CD8-positive, alpha-beta memory T cell (primary cell): ENCODE measurements around the gene NDUFB10. TPM values are rescaled to one million over a fixed set of nuclear protein-coding genes. Genes with fewer than 3 reads are reported as not detected.
A peak's percentile ranks its signal among the peaks of the same experiment; 100 is the strongest.

ENCODE experiments used
- CTCF ChIA-PET: fragments of 350-600 bp; sonication (Branson Sonifier 250); formaldehyde crosslinking; loops from one replicate; lab custom pipeline; 2021; ENCODE audit warnings: antibody characterized with exemption; lab: Charles Lee
- POLR2A ChIA-PET: fragments of 350-600 bp; sonication (Branson Sonifier 250); formaldehyde crosslinking; loops from one replicate; lab custom pipeline; 2021; ENCODE audit warnings: antibody characterized with exemption; lab: Charles Lee
- DNase-seq, 5 donors: peaks; one replicate each; pipeline versions ENCODE4 v3.0.0 to v3.0.0-alpha.2; 2020 to 2022; ENCODE audit warnings: mixed read lengths in 1 of 5
- H3K27ac ChIP-seq: one replicate; pipeline ENCODE4 v1.7.0; 2013; ENCODE audit warnings: low read depth, mild to moderate bottlenecking, low read length, moderate library complexity
- H3K27me3 ChIP-seq: 2 replicates; pipeline ENCODE4 v1.7.0; 2013; ENCODE audit warnings: low read length, mild to moderate bottlenecking; ENCODE audit not compliant: insufficient read depth, poor library complexity, severe bottlenecking
- H3K36me3 ChIP-seq: 2 replicates; pipeline ENCODE4 v1.7.0; 2013; ENCODE audit warnings: mild to moderate bottlenecking, low read length, moderate library complexity; ENCODE audit not compliant: insufficient read depth
- H3K4me1 ChIP-seq: 2 replicates; pipeline ENCODE4 v1.7.0; 2013; ENCODE audit warnings: mild to moderate bottlenecking, low read length, moderate library complexity; ENCODE audit not compliant: insufficient read depth
- H3K4me3 ChIP-seq: 2 replicates; pipeline ENCODE4 v1.7.0; 2013; ENCODE audit warnings: mild to moderate bottlenecking, low read length
- H3K9me3 ChIP-seq: 2 replicates; pipeline ENCODE4 v1.7.0; 2013; ENCODE audit warnings: mild to moderate bottlenecking, low read length
- H3K27ac Mint-ChIP-seq, 8 donors: one replicate each; pipeline ENCODE4 v1.8.0; 2020 to 2021; ENCODE audit warnings: mixed read lengths in 8 of 8, mild to moderate bottlenecking in 6 of 8, inconsistent platforms in 3 of 8, moderate library complexity in 3 of 8
- H3K27me3 Mint-ChIP-seq, 2 donors: one replicate each; pipeline ENCODE4 v1.8.0; 2020 to 2021; ENCODE audit warnings: mixed read lengths in 2 of 2, mild to moderate bottlenecking in 1 of 2, moderate library complexity in 1 of 2
- H3K36me3 Mint-ChIP-seq, 3 donors: one replicate each; pipeline ENCODE4 v1.8.0; 2020 to 2021; ENCODE audit warnings: mixed read lengths in 3 of 3, inconsistent platforms in 1 of 3, mild to moderate bottlenecking in 1 of 3
- H3K4me1 Mint-ChIP-seq, 3 donors: one replicate each; pipeline ENCODE4 v1.8.0; 2020 to 2021; ENCODE audit warnings: mixed read lengths in 3 of 3, inconsistent platforms in 1 of 3, mild to moderate bottlenecking in 1 of 3
- H3K4me3 Mint-ChIP-seq, 7 donors: one replicate each; pipeline ENCODE4 v1.8.0; 2020 to 2021; ENCODE audit warnings: mixed read lengths in 7 of 7, mild to moderate bottlenecking in 6 of 7, moderate library complexity in 4 of 7, inconsistent platforms in 2 of 7
- H3K9me3 Mint-ChIP-seq, 5 donors: one replicate each; pipeline ENCODE4 v1.8.0; 2020 to 2022; ENCODE audit warnings: mixed read lengths in 5 of 5, mild to moderate bottlenecking in 3 of 5, moderate library complexity in 2 of 5, inconsistent platforms in 1 of 5
- polyA plus RNA-seq: library from polyadenylated mRNA; unstranded; fragments of 300-500 nt; fragmentation: Illumina TruSeq; gene quantifications from one replicate; pipeline ENCODE4 v1.2.3, GENCODE V29; 2021
- total RNA-seq, 2 experiments: library from RNA; stranded (reverse); gene quantifications; one replicate each; pipeline ENCODE4 v1.2.3, GENCODE V29; 2021

Gene NDUFB10
- total and polyA plus RNA-seq, 3 experiments from 2014 or later: 150 to 236 (median 152) TPM

DNA sequence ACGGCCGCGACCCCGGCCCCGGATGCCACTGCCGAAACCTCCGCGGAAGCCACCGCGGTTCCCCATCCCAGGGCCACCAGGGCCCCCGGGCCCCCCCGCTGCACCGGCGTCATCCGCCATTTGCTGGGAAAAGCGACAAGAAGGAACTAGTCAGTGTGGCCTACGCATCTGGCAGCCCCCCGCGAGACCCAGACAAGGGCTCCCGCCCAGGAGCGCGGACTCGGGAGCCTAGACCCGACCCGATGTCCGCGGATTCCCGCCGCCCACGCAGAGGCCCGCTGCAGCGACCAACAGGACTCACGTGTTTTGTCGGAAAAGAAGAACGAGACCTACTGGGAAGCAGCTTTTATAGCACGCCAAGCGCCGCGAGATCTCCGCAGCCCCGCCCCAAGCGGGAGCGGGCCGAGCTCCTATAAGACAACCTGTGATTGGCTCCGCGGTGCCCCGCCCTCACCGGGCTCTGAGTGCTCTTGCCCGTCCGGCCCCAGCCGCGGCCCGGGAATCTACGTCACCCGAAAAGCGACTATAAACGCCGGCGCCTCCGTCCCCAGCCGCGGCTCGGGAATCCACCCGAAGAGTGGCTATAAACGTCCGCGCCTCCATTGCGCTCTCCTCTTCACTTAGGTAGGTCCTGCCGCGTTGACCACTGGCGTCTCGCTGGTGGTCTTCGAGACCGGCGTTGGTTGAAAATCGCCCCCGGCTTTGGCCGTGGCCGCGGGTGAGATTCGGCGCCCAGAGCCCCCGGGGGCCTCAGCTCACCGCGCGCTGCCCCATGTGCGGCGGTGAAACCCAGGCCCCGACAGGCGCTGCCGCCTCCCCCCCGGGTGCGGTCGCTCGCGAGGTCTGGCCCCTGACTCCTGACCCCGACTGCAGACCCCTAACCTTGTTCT lies 5.4 kb downstream of the NDUFB10 start, which contains the start of gene RPS2:
RPS2 (minus strand) TSS at position 321 of the 890 bp plus-strand sequence; CDS start at position 120, 201 bp downstream.
- Mint-ChIP-seq H3K4me3 (peak within 1 kb of the TSS; percentile 85 to 99 (median 94)), H3K27me3 (peaks cover 0 to 1% of the 10 kb centered on the region in 2 donors), H3K9me3 (no peaks in the 10 kb centered on the region), H3K27ac (peak within 1 kb of the TSS; percentile 95 to 99 (median 98)), H3K36me3 (peaks cover 0 to 50% (median 8%) of the 10 kb centered on the region in 3 donors), H3K4me1 (peaks cover 43 to 52% (median 50%) of the 10 kb centered on the region in 3 donors)
- peak within 1 kb of the TSS; percentile 86 for H3K4me3 ChIP-seq
- peak; percentile 96 to 100 (median 98) for DNase-seq
- peaks cover 24% of the 10 kb centered on the region for H3K36me3 ChIP-seq
- H3K9me3 ChIP-seq: no peaks in the 10 kb centered on the region
- H3K27me3 ChIP-seq: no peaks in the 10 kb centered on the region
- H3K27ac ChIP-seq: peak within 1 kb of the TSS; percentile 93
- POLR2A ChIA-PET: interaction anchor here (0.6 to 3.2 kb wide), 24 partner anchors 9 to 788 kb away, joined by 3 to 35 read pairs (median 4); partner anchors contain the start of genes GFER, MLST8, MSRB1 and NUBP2
- CTCF ChIA-PET: interaction anchor here (0.6 to 2.9 kb wide), 6 partner anchors 18 to 190 kb away, joined by 3 to 8 read pairs (median 4); partner anchors contain the start of genes NUBP2, SPSB3 and TRAF7
- peaks cover 50% of the 10 kb centered on the region for H3K4me1 ChIP-seq

DNA sequence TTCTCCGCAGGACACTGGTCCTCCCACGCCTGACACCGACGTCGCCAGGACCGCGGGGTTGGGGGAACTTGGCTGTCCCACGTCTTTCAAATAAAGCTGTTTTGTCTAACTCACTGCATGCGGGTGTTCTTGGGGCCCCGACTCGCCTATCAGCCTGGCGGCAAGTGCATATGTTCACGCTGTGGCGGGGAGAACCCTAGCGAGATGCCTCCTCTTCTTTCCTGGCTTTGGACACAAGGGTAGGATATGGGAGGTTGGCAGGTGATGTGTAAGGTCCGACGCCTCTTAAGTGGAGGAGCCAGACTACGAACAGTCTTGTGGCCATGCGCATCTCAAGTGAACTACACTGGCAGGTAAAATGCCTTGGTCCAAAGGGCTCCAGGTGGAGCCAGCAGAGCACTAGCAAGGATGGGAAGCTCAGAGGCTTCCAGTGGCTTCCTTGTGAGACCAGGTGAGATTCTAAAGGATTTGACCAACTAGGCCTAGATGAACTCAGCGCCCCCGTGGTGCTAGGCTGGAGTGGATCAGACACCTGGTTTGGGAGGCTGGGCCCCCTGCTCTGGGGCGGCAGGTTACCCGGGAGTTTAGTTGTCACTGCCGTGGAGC lies 6.2 kb downstream of the NDUFB10 start:
- ChIA-PET CTCF (interaction anchor here (0.6 to 2.9 kb wide), 6 partner anchors 17 to 190 kb away, joined by 3 to 8 read pairs (median 4); partner anchors contain the start of genes NUBP2, SPSB3 and TRAF7), POLR2A (interaction anchor here (1.0 to 3.2 kb wide), 13 partner anchors 8 to 545 kb away, joined by 3 to 35 read pairs (median 6); partner anchors contain the start of genes GFER, MSRB1, NUBP2 and SPSB3)
- no peaks in the 10 kb centered on the region for H3K9me3 ChIP-seq
- H3K4me1 ChIP-seq: peaks cover 43% of the 10 kb centered on the region
- H3K27ac ChIP-seq: peak overlapping the region; percentile 93
- peaks cover 23% of the 10 kb centered on the region for H3K36me3 ChIP-seq
- peak overlapping the region; percentile 86 for H3K4me3 ChIP-seq
- H3K9me3 Mint-ChIP-seq: no peaks in the 10 kb centered on the region
- H3K27me3 Mint-ChIP-seq: no peaks in the 10 kb centered on the region
- no peak for DNase-seq
- peaks cover 39 to 46% (median 44%) of the 10 kb centered on the region in 3 donors for H3K4me1 Mint-ChIP-seq
- peak overlapping the region; percentile 85 to 99 (median 94) for H3K4me3 Mint-ChIP-seq
- H3K36me3 Mint-ChIP-seq: peaks cover 0 to 45% (median 8%) of the 10 kb centered on the region in 3 donors
- no peaks in the 10 kb centered on the region for H3K27me3 ChIP-seq
- peak overlapping the region; percentile 95 to 99 (median 98) for H3K27ac Mint-ChIP-seq

DNA sequence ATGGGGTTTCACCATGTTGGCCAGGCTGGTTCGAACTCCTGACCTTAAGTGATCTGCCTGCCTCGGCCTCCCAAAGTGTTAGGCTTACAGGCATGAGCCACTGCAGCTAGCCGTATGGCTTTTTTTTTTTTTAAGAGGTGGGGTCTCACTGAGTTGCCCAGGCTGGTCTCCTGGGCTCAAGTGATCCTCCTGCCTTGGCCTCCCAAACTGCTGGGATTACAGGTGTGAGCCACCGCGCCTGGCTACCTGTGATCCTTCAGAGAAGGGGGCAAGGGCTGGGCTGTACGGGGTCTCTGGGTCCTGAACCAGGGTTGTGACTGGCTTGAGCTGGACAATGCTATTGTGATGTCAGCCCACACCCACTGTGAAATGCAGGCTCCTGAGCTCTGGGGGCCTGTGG lies 7.1 kb downstream of the NDUFB10 start, which contains the start of gene RNF151:
RNF151 (plus strand) TSS at position 397 of the 400 bp plus-strand sequence. CDS start 26 bp downstream, outside the sequence.
- Histone ChIP-seq H3K27me3 (no peaks in the 10 kb centered on the region), H3K27ac (peak within 1 kb of the TSS; percentile 93), H3K4me1 (peaks cover 42% of the 10 kb centered on the region), H3K36me3 (peaks cover 21% of the 10 kb centered on the region), H3K9me3 (no peaks in the 10 kb centered on the region), H3K4me3 (peak within 1 kb of the TSS; percentile 86)
- no peak for DNase-seq
- peaks cover 37 to 44% (median 42%) of the 10 kb centered on the region in 3 donors for H3K4me1 Mint-ChIP-seq
- peaks cover 0 to 1% (median 0%) of the 10 kb centered on the region in 5 donors for H3K9me3 Mint-ChIP-seq
- H3K36me3 Mint-ChIP-seq: peaks cover 0 to 36% (median 2%) of the 10 kb centered on the region in 3 donors
- peak within 1 kb of the TSS; percentile 85 to 99 (median 94) for H3K4me3 Mint-ChIP-seq
- POLR2A ChIA-PET: interaction anchor here (1.1 to 2.4 kb wide), 3 partner anchors 18 to 189 kb away, joined by 3 to 19 read pairs (median 9); partner anchors contain the start of genes GFER and TRAF7
- no peaks in the 10 kb centered on the region for H3K27me3 Mint-ChIP-seq
- peak within 1 kb of the TSS; percentile 95 to 99 (median 98) for H3K27ac Mint-ChIP-seq
- CTCF ChIA-PET: interaction anchor here (1.0 to 2.9 kb wide), 4 partner anchors 16 to 184 kb away, joined by 3 to 8 read pairs (median 8); partner anchors contain the start of genes NUBP2 and SPSB3

DNA sequence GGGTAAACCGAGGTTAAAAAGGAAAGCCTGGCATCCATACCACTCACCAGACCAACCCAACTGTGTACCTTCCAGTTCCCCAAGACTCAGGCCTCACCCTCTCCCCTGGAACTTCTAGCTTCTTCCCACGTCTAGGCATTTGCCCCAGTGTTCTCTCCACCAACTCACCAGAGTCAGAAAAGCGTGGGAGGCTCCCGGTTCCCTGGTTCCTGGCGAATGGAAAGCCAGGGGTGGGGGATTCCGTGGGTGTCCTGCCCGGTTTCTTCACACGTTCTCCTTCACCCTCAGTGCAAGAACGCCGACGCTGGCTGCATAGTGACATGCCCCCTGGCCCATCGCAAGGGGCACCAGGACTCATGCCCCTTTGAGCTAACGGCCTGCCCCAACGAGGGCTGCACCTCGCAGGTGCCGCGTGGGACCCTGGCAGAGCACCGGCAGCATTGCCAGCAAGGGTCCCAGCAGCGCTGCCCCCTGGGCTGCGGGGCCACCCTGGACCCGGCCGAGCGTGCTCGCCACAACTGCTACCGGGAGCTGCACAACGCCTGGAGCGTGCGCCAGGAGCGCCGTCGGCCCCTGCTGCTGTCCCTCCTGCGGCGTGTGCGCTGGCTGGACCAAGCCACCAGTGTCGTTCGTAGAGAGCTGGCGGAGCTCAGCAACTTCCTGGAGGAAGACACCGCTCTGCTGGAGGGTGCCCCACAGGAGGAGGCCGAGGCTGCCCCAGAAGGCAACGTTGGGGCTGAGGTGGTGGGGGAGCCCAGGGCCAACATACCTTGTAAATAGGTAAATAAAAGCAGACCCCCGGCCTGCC lies 9.0 kb downstream of the NDUFB10 start:
- H3K27me3 Mint-ChIP-seq: peaks cover 0 to 5% of the 10 kb centered on the region in 2 donors
- Histone ChIP-seq H3K4me3 (no peak overlapping the region), H3K4me1 (peaks cover 33% of the 10 kb centered on the region), H3K9me3 (no peaks in the 10 kb centered on the region), H3K27ac (no peak overlapping the region), H3K36me3 (peaks cover 4% of the 10 kb centered on the region), H3K27me3 (no peaks in the 10 kb centered on the region)
- POLR2A ChIA-PET: no interaction called here
- H3K27ac Mint-ChIP-seq: peak overlapping the region in 3 of 8 donors; percentile 21 to 68 (median 46)
- H3K4me1 Mint-ChIP-seq: peaks cover 32 to 37% (median 35%) of the 10 kb centered on the region in 3 donors
- H3K9me3 Mint-ChIP-seq: peaks cover 0 to 5% (median 0%) of the 10 kb centered on the region in 5 donors
- DNase-seq: no peak
- H3K4me3 Mint-ChIP-seq: peak overlapping the region in 2 of 7 donors; percentile 23 to 82
- CTCF ChIA-PET: interaction anchor here (1.7 kb wide), 2 partner anchors 9 to 39 kb away, joined by 3 to 4 read pairs; partner anchors contain the start of gene NDUFB10
- peaks cover 0 to 28% (median 2%) of the 10 kb centered on the region in 3 donors for H3K36me3 Mint-ChIP-seq

DNA sequence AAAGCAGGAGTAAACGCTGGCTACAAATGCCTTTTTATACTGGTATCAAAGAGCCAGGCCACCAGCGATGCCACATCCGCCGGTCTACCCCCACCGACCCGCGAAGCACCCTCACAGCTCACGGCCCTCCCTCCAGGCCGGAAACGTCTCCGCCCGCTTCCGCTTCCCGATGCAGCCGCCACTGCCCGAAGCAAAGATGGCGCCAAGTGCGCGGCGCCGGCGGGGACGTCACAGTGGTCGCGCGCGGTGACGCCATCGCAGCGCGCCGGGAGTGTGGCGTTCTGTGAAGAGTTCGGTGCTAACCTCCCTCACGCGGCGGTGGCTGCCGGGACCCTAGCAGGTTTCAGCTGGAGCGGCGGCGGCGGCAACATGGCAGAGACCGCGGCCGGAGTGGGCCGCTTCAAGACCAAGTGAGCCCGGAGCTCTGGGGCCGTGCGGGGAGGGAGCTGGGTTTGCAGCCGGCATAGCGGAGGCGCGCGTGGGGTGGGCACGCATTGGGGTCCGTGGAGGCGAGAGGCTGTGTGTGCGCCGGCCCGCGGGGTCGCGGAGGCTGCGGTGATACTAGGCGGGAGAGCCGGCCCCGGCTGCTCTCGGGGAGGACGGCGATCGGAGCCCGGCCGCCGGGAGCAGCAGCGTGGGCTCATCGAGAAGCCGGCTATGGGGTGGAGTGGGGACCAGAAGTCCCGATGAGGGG lies 12.6 kb downstream of the NDUFB10 start, which contains the start of gene TBL3:
TBL3 (plus strand) TSS at position 258 of the 694 bp plus-strand sequence; CDS start at position 370, 112 bp downstream.
- Mint-ChIP-seq H3K4me1 (peaks cover 17 to 20% (median 19%) of the 10 kb centered on the region in 3 donors), H3K4me3 (peak within 1 kb of the TSS; percentile 89 to 97 (median 93)), H3K36me3 (peaks cover 0 to 41% (median 2%) of the 10 kb centered on the region in 3 donors), H3K27ac (peak within 1 kb of the TSS; percentile 96 to 99 (median 98)), H3K9me3 (peaks cover 0 to 5% (median 0%) of the 10 kb centered on the region in 5 donors), H3K27me3 (peaks cover 0 to 5% of the 10 kb centered on the region in 2 donors)
- H3K9me3 ChIP-seq: no peaks in the 10 kb centered on the region
- peak within 1 kb of the TSS; percentile 83 for H3K27ac ChIP-seq
- peaks cover 17% of the 10 kb centered on the region for H3K4me1 ChIP-seq
- no peaks in the 10 kb centered on the region for H3K27me3 ChIP-seq
- peak within 1 kb of the TSS; percentile 66 for H3K4me3 ChIP-seq
- peaks cover 20% of the 10 kb centered on the region for H3K36me3 ChIP-seq
- ChIA-PET CTCF (interaction anchor here (0.6 to 1.6 kb wide), 8 partner anchors 8 to 167 kb away, joined by 3 to 5 read pairs (median 4); partner anchors contain the start of gene NDUFB10), POLR2A (interaction anchor here (0.6 to 1.7 kb wide), 11 partner anchors 8 to 1157 kb away, joined by 3 to 17 read pairs (median 5); partner anchors contain the start of genes GFER, NDUFB10, NUBP2 and PGP)
- peak; percentile 95 to 98 (median 97) for DNase-seq

DNA sequence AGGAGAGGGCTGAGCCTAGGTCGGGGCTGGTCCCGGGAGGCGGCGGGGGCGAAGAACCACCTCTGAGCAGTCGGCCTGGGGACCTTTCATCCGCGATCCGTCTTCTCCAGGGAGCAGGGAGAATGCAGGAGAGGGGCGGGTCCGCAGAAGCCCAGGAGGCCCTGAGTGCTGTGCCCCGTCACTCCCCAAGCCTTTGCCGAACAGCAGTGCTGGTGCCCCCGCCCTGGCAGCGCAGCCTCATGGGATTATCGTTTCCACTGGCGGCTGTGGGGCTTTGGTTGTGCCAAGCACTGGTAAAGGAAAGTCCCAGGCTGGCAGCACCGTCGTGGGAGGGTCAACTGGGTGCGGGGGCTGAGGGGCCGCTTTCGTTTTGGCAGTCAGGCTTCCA lies 13.1 kb downstream of the NDUFB10 start:
- DNase-seq: no peak
- Histone ChIP-seq H3K4me1 (peaks cover 17% of the 10 kb centered on the region), H3K27me3 (no peaks in the 10 kb centered on the region), H3K36me3 (peaks cover 20% of the 10 kb centered on the region), H3K4me3 (peak overlapping the region; percentile 66), H3K27ac (peak overlapping the region; percentile 83), H3K9me3 (no peaks in the 10 kb centered on the region)
- peaks cover 17 to 20% (median 19%) of the 10 kb centered on the region in 3 donors for H3K4me1 Mint-ChIP-seq
- H3K27me3 Mint-ChIP-seq: peaks cover 0 to 5% of the 10 kb centered on the region in 2 donors
- H3K36me3 Mint-ChIP-seq: peaks cover 0 to 45% (median 2%) of the 10 kb centered on the region in 3 donors
- ChIA-PET POLR2A (interaction anchor here (1.2 to 1.7 kb wide), 8 partner anchors 8 to 190 kb away, joined by 3 to 17 read pairs (median 9); partner anchors contain the start of genes GFER, NDUFB10, NUBP2 and RPS2), CTCF (interaction anchor here (0.9 to 1.6 kb wide), 5 partner anchors 9 to 32 kb away, joined by 3 to 5 read pairs (median 4); partner anchors contain the start of gene NDUFB10)
- peaks cover 0 to 5% (median 0%) of the 10 kb centered on the region in 5 donors for H3K9me3 Mint-ChIP-seq
- H3K4me3 Mint-ChIP-seq: peak overlapping the region; percentile 89 to 97 (median 93)
- H3K27ac Mint-ChIP-seq: peak overlapping the region in 6 of 8 donors; percentile 66 to 97 (median 76)
